DOHH2 (cell line): ENCODE measurements around the gene POLR2J2.
"Not testable (repeated sequence)": the region's sequence is repeated elsewhere in the genome, so short reads cannot be mapped to it uniquely, and the experiment has no call there.

ENCODE experiments used
- H3F3A ChIP-seq: fragments of 200-600 bp; sonication (generic), shearing (Covaris generic); 2 replicates; pipeline ENCODE4 v1.6.0; 2016; ENCODE audit warnings: antibody characterized with exemption, mild to moderate bottlenecking; ENCODE audit not compliant: control insufficient read depth, insufficient read depth
- H3K27ac ChIP-seq: fragments of 200-600 bp; sonication (generic); 2 replicates; pipeline ENCODE4 v1.5.1; 2014; ENCODE audit warnings: low read depth, mild to moderate bottlenecking, low read length, moderate library complexity
- H3K27me3 ChIP-seq: fragments of 200-600 bp; sonication (generic); 2 replicates; pipeline ENCODE4 v1.6.1; 2014; ENCODE audit warnings: mild to moderate bottlenecking, low read length, mixed read lengths; ENCODE audit not compliant: control insufficient read depth
- H3K36me3 ChIP-seq: fragments of 200-600 bp; sonication (generic); 2 replicates; pipeline ENCODE4 v1.6.1; 2014; ENCODE audit warnings: mild to moderate bottlenecking, low read length, moderate library complexity, mixed read lengths; ENCODE audit not compliant: control insufficient read depth
- H3K4me1 ChIP-seq: fragments of 200-600 bp; sonication (generic); 2 replicates; pipeline ENCODE4 v1.6.1; 2014; ENCODE audit warnings: mild to moderate bottlenecking, low read length, mixed read lengths; ENCODE audit not compliant: control insufficient read depth
- H3K4me2 ChIP-seq: fragments of 200-600 bp; sonication (generic); 2 replicates; pipeline ENCODE4 v1.6.0; 2014; ENCODE audit warnings: mild to moderate bottlenecking, low read length, moderate library complexity
- H3K4me3 ChIP-seq: fragments of 200-600 bp; sonication (generic); 2 replicates; pipeline ENCODE4 v1.5.1; 2014; ENCODE audit warnings: mild to moderate bottlenecking, low read length, mixed read lengths
- H3K79me2 ChIP-seq: fragments of 200-600 bp; sonication (generic); 2 replicates; pipeline ENCODE4 v1.6.1; 2014; ENCODE audit warnings: mild to moderate bottlenecking, low read length, mixed read lengths; ENCODE audit not compliant: control insufficient read depth
- H3K9me2 ChIP-seq: fragments of 200-600 bp; sonication (generic); replicated peaks from 2 replicates; pipeline ENCODE4 v1.6.1; 2014; ENCODE audit warnings: mild to moderate bottlenecking, low read length, mixed read lengths; ENCODE audit not compliant: control insufficient read depth
- H3K9me3 ChIP-seq: fragments of 200-600 bp; sonication (generic); 2 replicates; pipeline ENCODE4 v1.6.1; 2014; ENCODE audit warnings: antibody characterized with exemption, low read length, mixed read lengths; ENCODE audit not compliant: control insufficient read depth, insufficient read depth
- H4K20me1 ChIP-seq: fragments of 200-600 bp; sonication (generic); 2 replicates; pipeline ENCODE4 v1.6.0; 2014; ENCODE audit warnings: low read depth, mild to moderate bottlenecking, antibody characterized with exemption, low read length, moderate library complexity; ENCODE audit not compliant: control insufficient read depth, insufficient read depth

The POLR2J2 gene

GRCh38 chr7:102671166-102671955 lies at the start of gene POLR2J2:
POLR2J2 (minus strand) TSS chr7:102671663; CDS start chr7:102671601, 62 bp downstream.
- H3K4me1 ChIP-seq, H3K36me3 ChIP-seq, H3K27ac ChIP-seq, H3K27me3 ChIP-seq, H3F3A ChIP-seq, H3K9me3 ChIP-seq, H3K9me2 ChIP-seq, H3K79me2 ChIP-seq, H4K20me1 ChIP-seq, H3K4me2 ChIP-seq, H3K4me3 ChIP-seq: not testable (repeated sequence)

- H3K4me1 ChIP-seq, H3K79me2 ChIP-seq, H3F3A ChIP-seq, H3K9me3 ChIP-seq, H3K9me2 ChIP-seq, H3K36me3 ChIP-seq, H3K4me2 ChIP-seq, H4K20me1 ChIP-seq, H3K4me3 ChIP-seq, H3K27ac ChIP-seq: not testable (repeated sequence)
- H3K27me3 ChIP-seq = peaks cover 13% of the 10 kb centered on the region
These were observed 47.0 kb upstream of the POLR2J2 start for GRCh38 chr7:102718491-102718890.

GRCh38 chr7:102715718-102716117 lies 44.3 kb upstream of the POLR2J2 start:
- H3K79me2 ChIP-seq, H3K27ac ChIP-seq, H3K9me3 ChIP-seq, H3K9me2 ChIP-seq, H3K36me3 ChIP-seq, H3F3A ChIP-seq, H3K4me2 ChIP-seq, H3K4me3 ChIP-seq, H4K20me1 ChIP-seq, H3K4me1 ChIP-seq: not testable (repeated sequence)
- H3K27me3 ChIP-seq = peaks cover 18% of the 10 kb centered on the region

- not testable (repeated sequence) for H3K9me2 ChIP-seq, H3K79me2 ChIP-seq, H3K4me2 ChIP-seq, H4K20me1 ChIP-seq, H3K9me3 ChIP-seq, H3K4me3 ChIP-seq, H3K36me3 ChIP-seq, H3K4me1 ChIP-seq, H3F3A ChIP-seq, H3K27ac ChIP-seq
- H3K27me3 ChIP-seq = peaks cover 15% of the 10 kb centered on the region
These were observed 43.5 kb upstream of the POLR2J2 start for GRCh38 chr7:102714774-102715522.

GRCh38 chr7:102713691-102714080 lies 42.2 kb upstream of the POLR2J2 start:
- H3K9me3 ChIP-seq, H3F3A ChIP-seq, H3K4me1 ChIP-seq, H3K27ac ChIP-seq, H3K9me2 ChIP-seq, H4K20me1 ChIP-seq, H3K79me2 ChIP-seq, H3K36me3 ChIP-seq, H3K4me3 ChIP-seq, H3K4me2 ChIP-seq: not testable (repeated sequence)
- H3K27me3 ChIP-seq = peaks cover 15% of the 10 kb centered on the region

- not testable (repeated sequence) for H4K20me1 ChIP-seq, H3K27ac ChIP-seq, H3K79me2 ChIP-seq, H3K4me2 ChIP-seq, H3K4me3 ChIP-seq, H3K9me3 ChIP-seq, H3F3A ChIP-seq, H3K9me2 ChIP-seq, H3K36me3 ChIP-seq, H3K4me1 ChIP-seq
- peaks cover 13% of the 10 kb centered on the region for H3K27me3 ChIP-seq
These were observed 41.7 kb upstream of the POLR2J2 start for GRCh38 chr7:102713011-102713690.

- H3K9me2 ChIP-seq, H3K36me3 ChIP-seq, H4K20me1 ChIP-seq, H3K4me3 ChIP-seq, H3F3A ChIP-seq, H3K27ac ChIP-seq, H3K9me3 ChIP-seq, H3K4me2 ChIP-seq, H3K79me2 ChIP-seq, H3K4me1 ChIP-seq: not testable (repeated sequence)
- H3K27me3 ChIP-seq = peaks cover 12% of the 10 kb centered on the region; the same call in 1 of the 2 replicates
These were observed 27.7 kb upstream of the POLR2J2 start for GRCh38 chr7:102698962-102699750.
